OCI-LY3 (cell line): ENCODE results near the gene MLC1.
A peak's percentile ranks its signal among the peaks of the same experiment; 100 is the strongest.

Source experiments
- H2AFZ ChIP-seq: fragments of 200-600, 300-600 bp; shearing (Covaris generic); 2 replicates; pipeline ENCODE4 v1.6.0; 2014; ENCODE audit warnings: antibody characterized with exemption, low read depth, low read length
- H3K27ac ChIP-seq: fragments of 200-600, 300-600 bp; sonication (generic); 2 replicates; pipeline ENCODE4 v1.5.1; 2014; ENCODE audit warnings: mild to moderate bottlenecking, low read length, moderate library complexity, mixed read lengths
- H3K27me3 ChIP-seq: fragments of 200-600, 300-600 bp; sonication (generic); 2 replicates; pipeline ENCODE4 v1.6.1; 2014; ENCODE audit warnings: low read depth, low read length, mixed read lengths
- H3K36me3 ChIP-seq: fragments of 200-600, 300-600 bp; sonication (generic); replicated peaks from 2 replicates; pipeline ENCODE3; 2014; ENCODE audit warnings: low read depth, low read length, mixed read lengths
- H3K4me1 ChIP-seq: fragments of 300-600, 200-600 bp; sonication (generic); 2 replicates; pipeline ENCODE4 v1.6.1; 2014; ENCODE audit warnings: low read length, mixed read lengths
- H3K4me2 ChIP-seq: fragments of 200-600, 300-600 bp; sonication (generic); 2 replicates; pipeline ENCODE4 v1.6.1; 2014; ENCODE audit warnings: low read length, mixed read lengths
- H3K4me3 ChIP-seq: fragments of 300-600, 200-600 bp; sonication (generic); 2 replicates; pipeline ENCODE4 v1.5.1; 2014; ENCODE audit warnings: antibody characterized with exemption, mild to moderate bottlenecking, low read length, moderate library complexity
- H3K79me2 ChIP-seq: fragments of 300-600, 200-600 bp; shearing (Covaris generic); 2 replicates; pipeline ENCODE4 v1.6.1; 2014; ENCODE audit warnings: mild to moderate bottlenecking, low read length, mixed read lengths
- H3K9ac ChIP-seq: fragments of 300-600, 200-600 bp; shearing (Covaris generic); 2 replicates; pipeline ENCODE4 v1.6.0; 2014; ENCODE audit warnings: mild to moderate bottlenecking, low read length, moderate library complexity
- H3K9me3 ChIP-seq: fragments of 200-600, 300-600 bp; shearing (Covaris generic); 2 replicates; pipeline ENCODE4 v1.6.1; 2014; ENCODE audit warnings: low read length, mixed read lengths; ENCODE audit not compliant: insufficient read depth
- H4K20me1 ChIP-seq: fragments of 200-600, 300-600 bp; sonication (generic); 2 replicates; pipeline ENCODE4 v1.6.1; 2016; ENCODE audit warnings: low read length, mixed read lengths; ENCODE audit not compliant: insufficient read depth
- EZH2phosphoT487 ChIP-seq: fragments of 200-600 bp; shearing (Covaris generic); IDR thresholded peaks from 2 replicates; pipeline ENCODE4 v1.6.1; 2018; ENCODE audit warnings: antibody characterized with exemption, mixed run types, low read depth
- TF ChIP-seq, protein P1 (sequence below): fragments of 200-600, 300-600 bp; sonication (generic); IDR thresholded peaks from 2 replicates; pipeline ENCODE4 v1.5.1; 2014; ENCODE audit warnings: antibody characterized with exemption, low read length, low read depth

MLC1 gene

DNA sequence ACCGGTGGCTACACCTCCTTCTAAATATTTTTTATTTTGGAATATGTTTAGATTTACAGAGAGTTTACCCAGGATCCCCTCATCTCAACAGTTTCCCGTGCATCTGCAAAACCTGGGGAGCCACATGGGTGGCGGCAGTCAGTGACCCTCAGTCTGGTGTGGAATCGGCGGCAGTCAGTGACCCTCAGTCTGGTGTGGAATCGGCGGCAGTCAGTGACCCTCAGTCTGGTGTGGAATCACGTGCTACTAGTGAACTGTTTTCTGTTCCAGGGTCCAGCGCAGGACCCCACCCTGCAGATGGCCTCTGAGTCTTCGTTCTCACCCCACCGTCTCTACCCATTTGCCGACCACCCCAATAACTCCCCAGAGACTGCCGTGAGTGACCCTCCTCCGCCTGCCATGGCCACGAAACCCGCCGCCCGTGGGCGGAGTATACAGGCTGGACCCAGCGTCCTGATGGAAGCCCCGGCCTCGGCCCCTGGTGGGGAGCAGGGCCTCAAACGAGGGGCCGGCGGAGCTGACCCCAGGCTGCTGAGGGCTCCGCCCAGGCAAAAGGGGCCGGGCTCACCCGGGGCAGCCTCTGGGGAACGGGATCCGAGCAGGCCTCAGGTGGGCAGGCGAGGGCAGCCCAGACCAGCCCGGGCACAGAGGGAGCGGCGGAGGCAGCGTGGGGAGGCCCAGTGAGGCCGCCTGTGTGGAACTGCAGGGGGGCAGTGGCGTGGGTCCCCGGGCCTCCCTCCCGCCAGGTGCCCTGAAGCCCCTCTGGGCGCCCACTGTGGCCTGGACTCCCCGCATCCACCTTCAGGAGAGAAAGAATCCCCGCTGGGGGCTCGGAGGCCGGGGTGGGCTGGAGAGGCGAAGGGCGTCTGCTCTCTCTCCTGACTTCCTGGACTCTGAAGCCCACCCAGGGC, 75.2 kb downstream of the MLC1 start:
- Histone ChIP-seq H3K4me3 (peak overlapping the region; percentile 82), H2AFZ (peak overlapping the region; percentile 54; the same call in 1 of the 2 replicates), H4K20me1 (no peaks in the 10 kb centered on the region), H3K79me2 (no peaks in the 10 kb centered on the region), H3K9ac (peak overlapping the region; percentile 76), H3K27me3 (no peaks in the 10 kb centered on the region), H3K4me2 (peak overlapping the region; percentile 91), H3K9me3 (no peaks in the 10 kb centered on the region), H3K4me1 (peaks cover 35% of the 10 kb centered on the region), H3K36me3 (no peaks in the 10 kb centered on the region), H3K27ac (peak overlapping the region; percentile 40)
- TF ChIP-seq, protein P1, sequence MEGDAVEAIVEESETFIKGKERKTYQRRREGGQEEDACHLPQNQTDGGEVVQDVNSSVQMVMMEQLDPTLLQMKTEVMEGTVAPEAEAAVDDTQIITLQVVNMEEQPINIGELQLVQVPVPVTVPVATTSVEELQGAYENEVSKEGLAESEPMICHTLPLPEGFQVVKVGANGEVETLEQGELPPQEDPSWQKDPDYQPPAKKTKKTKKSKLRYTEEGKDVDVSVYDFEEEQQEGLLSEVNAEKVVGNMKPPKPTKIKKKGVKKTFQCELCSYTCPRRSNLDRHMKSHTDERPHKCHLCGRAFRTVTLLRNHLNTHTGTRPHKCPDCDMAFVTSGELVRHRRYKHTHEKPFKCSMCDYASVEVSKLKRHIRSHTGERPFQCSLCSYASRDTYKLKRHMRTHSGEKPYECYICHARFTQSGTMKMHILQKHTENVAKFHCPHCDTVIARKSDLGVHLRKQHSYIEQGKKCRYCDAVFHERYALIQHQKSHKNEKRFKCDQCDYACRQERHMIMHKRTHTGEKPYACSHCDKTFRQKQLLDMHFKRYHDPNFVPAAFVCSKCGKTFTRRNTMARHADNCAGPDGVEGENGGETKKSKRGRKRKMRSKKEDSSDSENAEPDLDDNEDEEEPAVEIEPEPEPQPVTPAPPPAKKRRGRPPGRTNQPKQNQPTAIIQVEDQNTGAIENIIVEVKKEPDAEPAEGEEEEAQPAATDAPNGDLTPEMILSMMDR, result no peak
- no peak for TF ChIP-seq EZH2phosphoT487
